GM21723 (cell line): ENCODE measurements around the gene ZDHHC11B.
"Not testable (repeated sequence)": the region's sequence is repeated elsewhere in the genome, so short reads cannot be mapped to it uniquely, and the experiment has no call there.

Source experiments
- ATAC-seq: cut with Tn5 transposase; IDR thresholded peaks from one replicate; pipeline ENCODE4 v1.9.1; 2021; ENCODE audit warnings: mild to moderate bottlenecking, moderate library complexity; ENCODE audit not compliant: unreplicated experiment

Gene ZDHHC11B

GRCh38 chr5:723309-723708 is 61.2 kb downstream of the ZDHHC11B start:
- ATAC-seq: not testable (repeated sequence)

GRCh38 chr5:719379-719778 is 65.2 kb downstream of the ZDHHC11B start:
- not testable (repeated sequence) for ATAC-seq

- no peak for ATAC-seq
Measured at GRCh38 chr5:717143-717542, 67.4 kb downstream of the ZDHHC11B start.

- not testable (repeated sequence) for ATAC-seq
Measured at GRCh38 chr5:716740-717139, 67.8 kb downstream of the ZDHHC11B start.

- ATAC-seq: not testable (repeated sequence)
Measured at GRCh38 chr5:715636-716035, 68.9 kb downstream of the ZDHHC11B start.

GRCh38 chr5:714215-715118 is 70.1 kb downstream of the ZDHHC11B start:
- ATAC-seq: not testable (repeated sequence)

- ATAC-seq: not testable (repeated sequence)
Measured at GRCh38 chr5:713686-714085, 70.8 kb downstream of the ZDHHC11B start.

GRCh38 chr5:708848-709517 is 75.5 kb downstream of the ZDHHC11B start:
- not testable (repeated sequence) for ATAC-seq

- not testable (repeated sequence) for ATAC-seq
Measured at GRCh38 chr5:708374-708773, 76.2 kb downstream of the ZDHHC11B start.

GRCh38 chr5:706127-706526 is 78.4 kb downstream of the ZDHHC11B start:
- not testable (repeated sequence) for ATAC-seq

GRCh38 chr5:696753-697702 is 87.5 kb downstream of the ZDHHC11B start:
- not testable (repeated sequence) for ATAC-seq

GRCh38 chr5:696191-696590 is 88.3 kb downstream of the ZDHHC11B start:
- not testable (repeated sequence) for ATAC-seq

- ATAC-seq: not testable (repeated sequence)
Measured at GRCh38 chr5:695475-695874, 89.1 kb downstream of the ZDHHC11B start.

- not testable (repeated sequence) for ATAC-seq
Measured at GRCh38 chr5:694042-694431, 90.5 kb downstream of the ZDHHC11B start.

- ATAC-seq: peak; percentile 78
Measured at GRCh38 chr5:693271-694041, 91.1 kb downstream of the ZDHHC11B start, which contains the start of gene TPPP. Gene TPPP, minus strand, starts transcription at chr5:693352. Its CDS starts 15,292 bp downstream, at chr5:678060.

GRCh38 chr5:692529-693041 is 91.9 kb downstream of the ZDHHC11B start:
- ATAC-seq: not testable (repeated sequence)

- no peak for ATAC-seq
Measured at GRCh38 chr5:691817-692528, 92.6 kb downstream of the ZDHHC11B start.

- not testable (repeated sequence) for ATAC-seq
Measured at GRCh38 chr5:691049-691448, 93.5 kb downstream of the ZDHHC11B start.

GRCh38 chr5:690293-690692 is 94.2 kb downstream of the ZDHHC11B start:
- ATAC-seq: not testable (repeated sequence)
